ENCODE measurements around the gene MTMR1.

MTMR1 gene

DNA sequence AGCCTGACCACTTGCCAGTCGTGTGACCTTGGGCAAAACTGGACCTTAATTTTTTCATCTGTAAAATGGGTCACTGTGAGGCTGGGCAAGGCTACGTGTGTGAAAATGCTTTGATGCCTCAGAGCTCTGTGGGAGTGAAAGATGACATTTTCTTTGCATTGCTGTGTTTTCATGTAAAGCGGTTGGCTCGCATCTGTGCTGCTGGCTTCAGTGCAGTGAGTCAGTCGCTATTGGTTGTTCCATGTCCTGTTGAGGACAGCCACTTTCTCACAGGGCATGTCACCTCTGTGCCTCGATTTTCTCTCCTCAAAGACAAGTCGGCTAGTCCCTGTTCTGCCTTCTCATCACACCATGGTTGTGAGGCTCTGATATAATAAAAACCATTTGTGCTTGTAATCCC is 4.4 kb downstream of the MTMR1 start:
- DNase-seq (ENCODE audit: low spot score), result no peak

DNA sequence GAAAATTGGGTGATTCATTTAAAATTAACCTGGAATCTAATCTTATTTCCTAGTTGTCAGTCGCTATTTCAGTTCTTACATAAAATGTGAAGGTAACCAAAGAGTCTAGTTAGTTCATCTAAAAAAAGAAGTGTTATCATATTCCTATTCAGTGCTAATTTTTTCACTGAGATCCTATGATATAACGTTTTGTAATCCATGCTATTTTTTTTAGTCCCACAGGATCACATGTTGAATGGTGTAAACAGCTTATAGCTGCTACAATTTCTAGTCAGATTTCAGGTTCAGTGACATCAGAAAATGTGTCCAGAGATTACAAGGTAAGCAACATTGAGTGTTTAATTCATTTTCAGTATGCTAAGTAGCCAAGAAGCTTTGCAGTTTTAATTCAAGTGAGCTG is 5.8 kb downstream of the MTMR1 start:
- no peak for DNase-seq (ENCODE audit: low spot score)

DNA sequence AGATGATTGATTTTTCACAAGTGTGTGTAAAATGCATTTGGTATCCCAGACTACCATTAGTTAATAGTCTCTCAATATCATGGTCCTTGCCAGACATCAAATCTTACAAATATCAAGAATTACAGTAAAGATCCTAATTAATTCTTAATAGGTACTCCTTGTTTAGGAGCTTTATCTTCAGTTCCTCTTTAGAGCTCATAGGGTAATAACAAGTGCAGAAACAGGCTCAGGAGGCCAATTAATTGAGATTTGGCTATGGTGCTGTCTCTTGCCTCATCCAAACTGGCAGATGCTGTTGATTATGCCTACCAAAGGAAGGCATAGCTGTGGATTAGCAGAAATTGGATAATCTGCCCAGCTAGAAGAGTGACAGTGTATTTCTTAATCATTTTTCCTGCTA is 6.9 kb downstream of the MTMR1 start:
- DNase-seq (ENCODE audit: low spot score), result no peak

DNA sequence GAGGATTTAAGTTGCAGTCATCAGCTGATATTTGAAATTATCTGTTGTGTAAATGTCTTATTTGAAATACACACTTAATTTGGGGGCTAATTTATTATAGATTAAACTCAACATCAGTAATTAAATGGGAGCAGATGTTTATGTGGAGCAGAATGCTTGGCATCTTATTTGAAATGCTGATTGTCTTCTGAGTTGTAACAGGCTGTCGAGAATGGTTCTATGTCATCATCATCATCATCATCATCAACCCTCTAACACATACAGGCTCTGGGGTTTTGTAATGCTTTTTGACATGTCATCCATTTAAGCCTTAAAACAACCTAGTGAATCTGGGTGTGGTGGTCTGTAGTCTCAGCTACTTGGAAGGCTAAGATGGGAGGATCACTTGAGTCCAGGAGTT is 8.2 kb downstream of the MTMR1 start:
- DNase-seq (ENCODE audit: low spot score), result no peak

DNA sequence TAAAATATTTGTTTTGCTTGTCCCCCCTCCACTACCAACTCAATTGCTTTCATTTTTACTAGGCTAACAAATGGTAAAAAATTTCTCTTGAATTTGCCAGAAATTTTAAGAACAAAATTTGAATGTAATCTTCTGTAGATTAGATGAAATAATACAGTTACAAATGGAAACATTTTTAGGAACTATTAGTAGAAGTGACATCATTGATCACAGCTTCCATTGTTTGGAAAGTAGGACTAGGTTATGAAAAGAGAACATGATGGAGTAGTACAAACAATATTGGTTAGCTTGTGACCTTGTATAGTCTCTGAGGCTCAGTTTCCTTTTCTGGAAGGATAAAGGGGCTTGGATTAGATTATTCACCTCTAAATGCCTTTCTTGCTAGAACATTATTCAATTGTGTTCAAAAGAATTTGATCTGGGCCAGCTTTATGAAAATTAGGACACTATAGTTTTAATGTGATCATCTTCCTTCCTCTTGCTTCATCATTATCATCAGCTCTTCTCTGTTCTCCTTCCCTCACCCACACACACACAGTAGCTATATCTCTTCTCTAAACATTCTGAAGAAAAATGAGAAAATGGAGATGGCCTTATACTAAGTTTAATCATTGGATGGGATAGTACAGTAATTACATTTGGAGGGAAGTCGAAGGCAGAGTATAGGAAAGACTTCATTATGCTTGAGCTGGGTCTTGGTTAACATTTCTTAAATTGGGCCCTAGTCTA is 9.9 kb downstream of the MTMR1 start:
- DNase-seq (ENCODE audit: low spot score), result no peak

DNA sequence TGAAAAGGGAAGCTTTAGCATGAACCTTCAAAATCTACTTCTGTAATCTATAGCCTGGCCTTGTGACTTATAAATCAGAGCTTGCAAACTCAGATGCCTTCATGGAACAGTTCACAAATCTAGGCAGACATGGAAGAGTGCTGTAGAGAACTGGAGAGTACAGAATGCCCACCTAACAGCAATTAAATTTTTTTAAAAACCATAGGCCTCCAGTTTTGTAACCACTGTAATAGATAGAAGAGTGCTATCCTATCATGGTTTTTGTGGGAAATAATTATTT is 10.4 kb downstream of the MTMR1 start:
- DNase-seq (ENCODE audit: low spot score), result no peak

DNA sequence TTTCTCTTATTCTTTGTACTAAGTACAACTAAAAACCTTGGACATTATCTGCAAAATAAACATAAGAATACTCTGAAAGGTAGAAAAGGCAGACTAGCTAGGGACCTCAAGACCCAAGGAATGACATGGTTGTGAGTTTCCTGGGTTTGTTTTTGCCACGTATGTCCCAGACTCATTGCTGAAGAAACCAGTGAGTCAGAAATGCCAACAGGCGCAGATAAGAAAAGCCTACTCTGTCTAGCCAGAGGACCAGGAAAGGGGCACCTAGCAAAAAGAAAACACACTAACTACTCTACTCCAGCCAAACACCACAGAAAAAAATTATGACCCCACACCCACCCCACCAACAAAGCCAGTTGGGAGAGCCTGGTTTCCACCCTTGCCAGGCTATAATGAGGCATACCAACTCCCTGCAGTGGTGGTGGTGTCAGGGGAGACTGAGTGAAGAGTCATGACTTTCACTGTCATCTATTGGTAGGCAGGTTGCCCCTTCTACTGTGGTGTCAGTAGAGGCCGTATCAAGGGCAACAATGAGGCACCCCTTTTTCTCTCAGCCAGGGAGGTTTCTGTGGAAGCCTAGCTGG is 10.9 kb downstream of the MTMR1 start:
- no peak for DNase-seq (ENCODE audit: low spot score)

DNA sequence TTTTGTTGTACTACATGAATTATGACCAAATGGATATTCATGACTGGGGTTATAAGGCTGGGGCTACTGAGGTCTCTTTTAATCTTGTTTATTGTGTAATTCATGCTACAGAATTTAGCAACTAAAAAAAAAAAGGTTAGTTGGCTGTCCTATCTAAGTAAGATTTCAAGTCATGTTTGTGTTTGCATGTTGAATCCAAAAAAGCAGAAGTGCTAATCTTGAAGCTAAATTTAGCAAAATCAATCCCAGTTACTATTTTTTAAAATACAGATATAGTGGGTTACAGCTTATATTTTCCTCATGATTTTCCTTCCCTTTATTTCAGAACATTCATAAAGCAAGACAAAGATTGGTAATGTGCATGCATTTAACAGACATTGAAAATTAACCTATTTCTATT is 19.4 kb downstream of the MTMR1 start:
- no peak for DNase-seq (ENCODE audit: low spot score)

DNA sequence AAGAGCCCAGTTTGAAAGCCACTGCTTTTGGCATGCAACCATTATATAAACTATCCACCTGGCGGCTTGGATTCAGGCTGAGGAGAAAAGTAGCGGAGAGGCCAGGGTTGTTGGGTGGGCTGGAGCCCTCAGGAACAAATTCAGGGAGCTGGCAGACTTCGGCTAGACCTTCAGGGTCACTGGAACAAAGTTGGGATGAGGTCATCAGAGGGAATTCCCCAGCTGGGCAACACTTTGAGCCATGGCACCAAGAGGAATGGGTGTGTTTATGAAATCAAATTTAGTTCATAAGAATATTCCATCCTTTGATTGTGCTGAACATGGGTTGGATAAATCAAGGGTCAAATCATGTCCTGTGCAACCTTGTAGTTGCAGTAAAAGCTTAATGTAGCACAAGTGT is 22.0 kb downstream of the MTMR1 start:
- DNase-seq (ENCODE audit: low spot score), result no peak

DNA sequence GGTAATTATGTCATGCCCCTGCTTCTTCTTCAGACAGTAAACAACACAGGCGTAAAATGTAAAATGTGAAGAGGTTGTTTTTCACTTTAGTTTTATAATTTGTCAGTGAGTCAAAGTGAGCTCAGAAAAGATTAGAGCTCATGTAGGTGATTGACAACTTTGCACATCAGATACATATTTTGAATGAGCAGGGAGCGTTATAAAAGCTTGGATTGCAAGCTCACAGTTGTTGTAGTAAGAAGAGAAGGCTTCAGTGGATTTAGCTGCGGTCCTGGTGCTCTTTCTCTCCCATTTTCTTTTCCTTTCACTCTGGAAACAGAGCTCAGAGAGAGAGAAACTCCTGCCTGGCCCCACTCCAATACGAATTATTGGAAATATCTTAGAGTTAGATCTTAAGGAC is 26.4 kb downstream of the MTMR1 start:
- no peak for DNase-seq (ENCODE audit: low spot score)

DNA sequence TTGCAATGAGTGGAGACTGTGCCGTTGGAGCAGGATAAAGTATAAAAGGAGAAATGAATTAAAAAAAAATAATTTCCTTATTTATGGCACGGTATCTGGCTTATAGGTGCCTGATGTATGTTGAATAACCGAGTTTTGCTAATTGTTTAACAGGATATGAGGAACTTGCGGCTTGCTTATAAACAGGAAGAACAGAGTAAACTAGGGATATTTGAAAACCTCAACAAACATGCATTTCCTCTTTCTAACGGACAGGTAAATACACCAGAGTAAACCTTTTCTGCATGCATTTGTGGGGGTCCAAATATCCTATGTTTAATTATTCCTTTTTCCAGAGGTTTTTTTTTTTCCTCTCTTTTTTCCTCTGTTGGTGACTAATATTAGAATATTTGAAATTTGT is 36.8 kb downstream of the MTMR1 start:
- no peak for DNase-seq (ENCODE audit: low spot score)

DNA sequence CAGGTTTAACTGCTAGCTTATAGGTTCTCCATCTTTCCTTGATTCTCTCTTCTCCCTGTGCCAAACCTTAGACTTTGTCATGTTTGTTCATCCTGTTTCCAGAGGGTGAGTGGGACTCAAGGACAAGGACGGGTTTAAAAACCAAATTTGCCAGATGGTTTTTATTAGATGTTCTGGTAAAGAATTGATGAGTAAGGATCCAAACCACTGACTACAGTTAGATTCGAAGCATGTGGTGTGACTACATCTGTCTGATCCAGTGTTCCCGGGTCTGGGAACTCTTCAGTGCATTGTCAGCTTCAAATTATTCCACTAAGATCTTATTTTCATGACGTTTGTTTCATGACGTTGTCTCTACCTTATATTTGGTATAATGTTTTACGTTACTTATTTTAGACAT is 37.5 kb downstream of the MTMR1 start:
- DNase-seq (ENCODE audit: low spot score), result no peak

DNA sequence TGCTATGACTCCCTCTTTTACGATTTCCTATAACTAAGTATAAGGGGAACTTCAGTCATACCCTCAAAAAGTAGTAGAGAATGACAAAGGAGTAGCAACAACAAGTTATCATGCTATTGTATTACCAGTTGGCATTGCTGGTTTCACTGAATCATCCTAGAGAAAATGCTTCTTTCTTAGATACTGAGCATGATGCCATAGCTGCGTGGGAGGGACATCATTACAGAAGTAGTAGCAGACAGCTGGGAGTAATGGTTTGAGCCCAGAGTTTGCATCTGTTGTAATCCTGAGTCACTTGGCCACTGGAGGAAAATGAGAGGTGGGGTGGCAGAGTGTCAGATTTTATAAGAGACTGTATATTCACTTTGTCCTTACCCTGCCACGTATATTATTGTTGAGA is 38.6 kb downstream of the MTMR1 start:
- DNase-seq (ENCODE audit: low spot score), result no peak

DNA sequence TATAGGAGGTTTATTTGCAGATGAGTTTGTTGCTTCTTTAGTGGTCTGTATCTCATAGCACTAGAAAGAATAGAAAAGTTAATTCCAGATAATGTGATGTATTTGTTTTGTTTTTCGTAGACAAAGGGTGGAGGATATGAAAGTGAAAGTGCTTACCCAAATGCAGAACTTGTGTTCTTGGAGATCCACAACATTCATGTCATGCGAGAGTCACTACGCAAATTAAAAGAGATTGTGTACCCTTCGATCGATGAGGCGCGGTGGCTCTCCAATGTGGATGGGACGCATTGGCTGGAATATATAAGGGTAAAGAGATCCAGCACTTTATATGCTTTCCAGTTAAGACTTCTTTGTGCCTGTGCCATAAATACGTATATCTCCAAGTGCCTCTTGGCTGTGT is 43.3 kb downstream of the MTMR1 start:
- DNase-seq (ENCODE audit: low spot score), result no peak

DNA sequence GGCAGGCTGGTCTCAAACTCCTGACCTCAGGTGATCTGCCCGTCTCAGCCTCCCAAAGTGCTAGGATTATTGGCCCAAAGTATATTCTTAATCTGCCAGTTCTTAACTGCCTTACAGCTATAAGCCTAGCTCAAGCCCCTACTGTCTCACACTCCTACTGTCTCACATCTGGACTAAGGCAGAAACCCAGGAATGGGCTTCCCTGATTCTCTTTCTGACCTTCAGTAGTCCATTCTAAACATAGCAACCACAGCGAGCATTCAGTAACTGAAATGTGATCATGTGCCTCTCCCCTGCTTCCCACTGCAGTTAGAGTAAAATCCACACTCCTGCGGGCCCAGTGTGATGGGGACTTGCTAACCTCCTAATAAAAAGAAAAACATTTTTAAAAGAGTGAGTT is 58.9 kb downstream of the MTMR1 start:
- no peak for DNase-seq (ENCODE audit: low spot score)

DNA sequence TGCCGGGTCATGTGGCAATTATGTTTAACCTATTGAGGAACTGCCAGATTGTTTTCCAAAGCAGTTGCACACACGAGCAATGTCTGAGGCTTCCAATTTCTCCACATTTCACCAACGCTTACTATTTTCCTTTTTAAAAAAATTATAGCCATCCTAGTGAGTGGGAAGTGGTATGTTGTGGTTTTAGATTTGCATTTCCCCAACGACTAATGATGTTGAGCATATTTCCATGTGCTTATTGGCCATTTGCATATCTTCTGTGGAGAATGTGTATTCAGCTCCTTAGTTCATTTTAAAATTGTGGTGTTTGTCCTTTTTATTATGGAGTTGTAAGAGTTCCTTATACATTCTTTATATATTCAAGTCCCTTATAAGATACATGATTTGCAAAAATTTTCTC is 60.2 kb downstream of the MTMR1 start:
- DNase-seq (ENCODE audit: low spot score), result no peak

DNA sequence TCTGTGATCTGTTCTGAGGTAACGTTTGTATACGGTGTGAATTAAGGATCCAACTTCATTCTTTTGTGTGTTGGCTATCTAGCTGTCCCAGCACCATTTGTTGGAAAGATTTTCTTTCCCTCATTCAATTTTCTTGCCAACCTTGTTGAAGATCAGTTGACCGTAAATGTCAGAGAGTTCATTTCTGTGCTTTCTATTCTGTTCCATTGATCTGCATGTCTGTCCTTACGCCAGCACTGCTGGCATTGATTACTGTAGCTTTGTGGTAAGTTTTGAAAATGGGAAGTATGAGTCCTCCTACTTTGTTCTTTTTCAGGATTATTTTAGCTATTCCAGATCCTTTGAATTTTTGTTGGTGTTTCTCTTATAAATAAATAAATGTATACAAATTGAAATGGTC is 60.8 kb downstream of the MTMR1 start:
- no peak for DNase-seq (ENCODE audit: low spot score)

DNA sequence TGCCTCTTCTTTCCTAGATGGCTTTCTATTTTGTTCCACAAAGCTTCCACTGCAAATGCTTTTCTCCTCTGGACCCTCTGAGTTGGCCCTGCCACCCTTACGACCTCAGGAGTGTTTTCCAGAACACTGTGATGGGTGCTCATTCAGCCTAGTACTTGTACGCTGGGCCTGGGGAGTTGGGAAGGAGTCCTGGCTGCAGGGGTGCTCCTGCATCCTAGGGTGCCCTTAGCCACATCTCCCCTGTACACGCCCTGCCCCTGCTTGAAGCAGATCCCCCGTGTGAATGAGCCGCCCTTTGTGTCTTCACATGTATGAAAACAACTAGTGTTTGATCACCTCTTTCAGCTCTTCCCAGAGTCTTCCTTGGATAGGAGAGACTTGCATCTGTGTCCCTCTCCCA is 64.2 kb downstream of the MTMR1 start:
- DNase-seq (ENCODE audit: low spot score), result no peak

DNA sequence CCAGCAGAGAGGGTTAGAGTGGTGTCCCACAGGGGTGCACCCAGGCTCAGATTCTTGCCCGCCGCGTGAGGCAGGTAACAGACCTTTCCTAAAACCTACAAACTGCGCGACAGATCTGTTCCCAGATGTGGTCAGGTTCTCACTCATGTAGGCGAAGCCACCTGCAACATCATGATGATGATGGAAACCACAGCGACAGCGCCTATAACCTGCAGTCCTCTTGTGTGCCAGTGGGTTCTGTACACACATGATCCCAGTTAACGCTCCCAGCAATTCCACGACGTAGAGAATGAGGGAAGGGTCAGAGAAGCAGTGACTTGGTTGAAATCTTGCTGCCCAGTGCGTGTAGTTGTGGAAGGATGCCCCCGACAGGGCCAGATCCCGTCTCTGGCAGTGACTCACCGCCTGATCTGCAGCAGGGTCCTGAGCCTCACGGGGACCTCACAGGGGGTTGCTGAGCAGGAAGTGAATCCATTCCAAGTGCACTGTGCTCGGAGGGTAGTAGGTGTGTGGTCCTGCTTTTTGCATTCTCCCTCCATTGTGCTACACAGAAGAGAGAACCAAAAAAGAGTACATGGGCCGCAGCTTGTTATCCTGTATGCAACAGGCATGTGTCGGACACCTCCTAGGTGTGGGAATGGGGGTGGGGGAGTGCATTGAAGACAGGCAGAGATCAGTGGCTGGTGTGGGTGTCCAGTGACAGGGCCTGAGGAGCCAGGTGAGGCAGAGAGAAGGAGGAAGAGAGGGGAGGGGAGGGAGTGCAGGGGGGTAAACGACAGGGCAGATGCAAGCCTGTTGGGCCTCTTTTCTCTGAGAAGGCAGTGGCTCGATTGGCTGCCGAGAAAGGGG is 66.6 kb downstream of the MTMR1 start:
- no peak for DNase-seq (ENCODE audit: low spot score)

DNA sequence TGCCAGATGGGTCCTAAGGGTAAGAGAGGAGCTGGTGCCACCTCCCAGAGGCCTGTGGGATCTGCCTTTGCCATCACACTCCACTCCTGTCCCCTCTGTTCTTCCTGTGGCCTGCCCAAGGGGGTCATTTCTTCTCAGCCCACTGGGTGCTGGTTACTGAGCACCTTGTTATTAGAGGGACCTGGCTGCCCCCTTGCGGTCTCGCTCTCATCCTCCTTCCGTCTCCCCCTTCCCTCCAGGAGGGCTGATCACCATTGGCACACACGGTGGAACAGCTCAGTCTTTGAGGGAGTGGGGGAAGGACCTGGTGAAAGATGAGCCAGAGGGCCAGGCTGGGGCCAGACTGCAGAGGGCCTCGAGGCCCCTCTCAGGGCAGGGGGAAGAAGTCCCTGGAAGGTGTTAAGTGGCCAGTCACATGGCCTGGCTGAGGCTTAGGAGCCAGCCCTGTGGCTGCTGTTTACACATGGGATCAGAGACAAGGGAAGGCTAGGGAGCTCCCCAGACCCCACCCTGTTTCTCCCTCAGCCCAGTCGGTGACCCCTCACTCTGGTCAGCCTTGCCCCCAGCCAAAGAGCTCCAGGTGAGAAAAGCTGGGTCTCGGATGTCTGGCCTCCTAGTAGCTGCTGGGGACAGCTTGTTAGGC is 68.1 kb downstream of the MTMR1 start:
- DNase-seq (ENCODE audit: low spot score), result no peak

DNA sequence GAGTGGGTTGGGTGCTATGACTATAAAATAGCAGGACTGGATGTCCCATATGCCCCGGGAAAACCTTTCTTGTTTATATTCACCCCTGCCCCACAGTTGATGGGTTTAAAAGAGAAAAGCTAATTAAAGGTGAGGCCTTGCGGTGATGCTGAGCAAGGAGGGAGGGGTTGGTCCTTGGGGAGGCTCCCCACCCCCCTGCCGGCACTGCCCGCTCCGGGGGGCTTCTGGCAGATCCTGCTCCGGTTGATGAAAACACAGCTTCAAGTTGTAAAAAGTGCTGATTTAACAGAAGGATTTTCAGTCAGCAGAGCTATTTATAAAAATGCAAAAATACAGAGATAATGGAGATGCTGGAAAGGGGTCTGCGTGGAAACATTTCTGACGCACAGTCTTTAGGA is 68.6 kb downstream of the MTMR1 start:
- DNase-seq (ENCODE audit: low spot score), result no peak

DNA sequence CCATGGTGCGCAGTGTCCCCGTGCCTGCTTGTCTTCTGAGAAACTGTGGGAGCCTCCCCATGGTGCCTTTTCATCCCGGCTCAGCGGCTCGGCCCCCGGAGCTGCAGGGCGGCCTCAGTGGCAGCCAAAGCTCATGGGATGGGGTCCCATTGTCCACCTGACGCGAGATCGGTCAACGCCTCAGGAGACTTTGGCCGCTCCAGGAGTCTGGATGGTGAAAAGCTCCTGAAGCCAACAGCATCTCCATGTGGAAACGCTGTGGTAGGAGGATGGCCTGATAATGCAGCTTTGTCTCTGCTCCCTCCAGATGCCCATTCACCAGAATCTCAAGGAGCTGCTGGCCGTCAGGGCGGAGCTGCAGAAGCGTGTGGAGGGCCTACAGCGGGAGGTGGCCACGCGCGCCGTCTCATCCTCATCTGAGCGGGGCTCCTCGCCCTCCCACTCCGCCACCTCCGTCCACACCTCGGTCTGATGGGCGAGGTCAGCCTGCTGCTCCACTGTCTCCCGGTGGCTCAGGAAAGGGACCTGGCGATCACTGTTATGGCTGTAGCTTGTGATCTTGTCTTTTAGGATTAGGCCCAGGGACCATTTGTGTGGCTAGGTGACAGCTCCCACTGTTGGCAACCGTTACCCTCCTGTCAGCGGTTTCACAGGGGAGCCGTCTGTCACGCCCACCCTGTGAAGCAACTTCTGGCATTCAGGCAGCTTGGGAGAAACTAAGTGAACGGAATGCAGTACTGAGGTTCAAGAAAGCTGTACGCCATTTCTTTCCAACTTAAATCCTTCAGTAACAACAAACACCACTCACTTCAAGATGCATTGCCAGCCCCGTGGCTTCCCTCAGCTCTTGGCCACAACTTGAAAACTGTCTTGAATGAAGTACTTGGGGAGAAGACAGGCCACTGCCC is 69.3 kb downstream of the MTMR1 start:
- DNase-seq (ENCODE audit: low spot score), result no peak
